Panc1 (cell line): ENCODE results near the gene DEFB132.

ENCODE experiments used
- CTCF ChIP-seq: fragments of 450-650 bp; IDR thresholded peaks from 2 replicates; pipeline ENCODE4 v1.5.1; 2017; ENCODE audit warnings: mild to moderate bottlenecking
- POLR2AphosphoS5 ChIP-seq: IDR thresholded peaks from 2 replicates; pipeline ENCODE4 v1.6.1; 2012; ENCODE audit warnings: mild to moderate bottlenecking, low read depth, low read length, moderate library complexity
- SIN3A ChIP-seq: IDR thresholded peaks from 2 replicates; pipeline ENCODE4 v1.6.1; 2012; ENCODE audit warnings: low read depth, mild to moderate bottlenecking, low read length, moderate library complexity, borderline replicate concordance; ENCODE audit not compliant: insufficient read depth
- TF ChIP-seq, protein P1 (sequence below), 2 experiments: IDR thresholded peaks; 2 replicates each; pipeline ENCODE4 v1.6.1; 2011 to 2012; ENCODE audit warnings: low read depth in 2 of 2, control low read depth in 1 of 2, low read length in 1 of 2, mild to moderate bottlenecking in 1 of 2, moderate library complexity in 1 of 2; ENCODE audit not compliant: insufficient read depth in 1 of 2

DNA sequence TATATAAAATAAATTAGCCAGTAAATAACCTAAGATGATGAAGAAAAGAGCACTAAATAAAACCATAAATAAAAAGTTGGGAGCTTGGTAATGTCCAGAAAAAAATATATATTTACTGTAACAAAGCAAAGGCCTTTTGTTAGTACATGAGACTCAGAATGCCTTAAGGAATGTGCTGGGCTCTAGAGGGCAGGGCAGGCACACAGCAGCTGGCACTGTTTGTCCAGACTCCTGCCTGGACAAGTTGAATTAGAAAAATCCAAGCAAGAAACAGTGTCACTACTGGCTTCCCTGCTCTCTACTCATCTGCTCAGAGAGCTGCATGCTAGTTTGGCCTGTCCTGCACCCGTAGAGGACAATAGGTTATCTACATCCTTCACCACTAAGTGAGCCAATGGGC, 21.6 kb upstream of the DEFB132 start:
- TF ChIP-seq CTCF (peak; percentile 73), POLR2AphosphoS5 (no peak), SIN3A (no peak)
- TF ChIP-seq, protein P1, sequence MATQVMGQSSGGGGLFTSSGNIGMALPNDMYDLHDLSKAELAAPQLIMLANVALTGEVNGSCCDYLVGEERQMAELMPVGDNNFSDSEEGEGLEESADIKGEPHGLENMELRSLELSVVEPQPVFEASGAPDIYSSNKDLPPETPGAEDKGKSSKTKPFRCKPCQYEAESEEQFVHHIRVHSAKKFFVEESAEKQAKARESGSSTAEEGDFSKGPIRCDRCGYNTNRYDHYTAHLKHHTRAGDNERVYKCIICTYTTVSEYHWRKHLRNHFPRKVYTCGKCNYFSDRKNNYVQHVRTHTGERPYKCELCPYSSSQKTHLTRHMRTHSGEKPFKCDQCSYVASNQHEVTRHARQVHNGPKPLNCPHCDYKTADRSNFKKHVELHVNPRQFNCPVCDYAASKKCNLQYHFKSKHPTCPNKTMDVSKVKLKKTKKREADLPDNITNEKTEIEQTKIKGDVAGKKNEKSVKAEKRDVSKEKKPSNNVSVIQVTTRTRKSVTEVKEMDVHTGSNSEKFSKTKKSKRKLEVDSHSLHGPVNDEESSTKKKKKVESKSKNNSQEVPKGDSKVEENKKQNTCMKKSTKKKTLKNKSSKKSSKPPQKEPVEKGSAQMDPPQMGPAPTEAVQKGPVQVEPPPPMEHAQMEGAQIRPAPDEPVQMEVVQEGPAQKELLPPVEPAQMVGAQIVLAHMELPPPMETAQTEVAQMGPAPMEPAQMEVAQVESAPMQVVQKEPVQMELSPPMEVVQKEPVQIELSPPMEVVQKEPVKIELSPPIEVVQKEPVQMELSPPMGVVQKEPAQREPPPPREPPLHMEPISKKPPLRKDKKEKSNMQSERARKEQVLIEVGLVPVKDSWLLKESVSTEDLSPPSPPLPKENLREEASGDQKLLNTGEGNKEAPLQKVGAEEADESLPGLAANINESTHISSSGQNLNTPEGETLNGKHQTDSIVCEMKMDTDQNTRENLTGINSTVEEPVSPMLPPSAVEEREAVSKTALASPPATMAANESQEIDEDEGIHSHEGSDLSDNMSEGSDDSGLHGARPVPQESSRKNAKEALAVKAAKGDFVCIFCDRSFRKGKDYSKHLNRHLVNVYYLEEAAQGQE (IDR thresholded peaks at IDR 0.05; ENCODE audit: insufficient read depth in 1 of 2, low read depth in 2 of 2, low read length in 1 of 2): no peak
